GM12864 (cell line): ENCODE results near the gene WDR91.

Experiments
- DNase-seq: peaks from one replicate; pipeline ENCODE4 v3.0.0-alpha.2; 2011; ENCODE audit warnings: low read depth
- H3K4me3 ChIP-seq: 2 replicates; pipeline ENCODE4 v1.5.1; 2011; ENCODE audit warnings: mild to moderate bottlenecking, low read depth, low read length, control low read depth
- CTCF ChIP-seq: IDR thresholded peaks from 2 replicates; pipeline ENCODE4 v1.5.1; 2011; ENCODE audit warnings: low read depth, mild to moderate bottlenecking, moderate library complexity, low read length, control low read depth, inconsistent platforms; ENCODE audit errors: missing control alignments

Gene WDR91

GRCh38 chr7:135152442-135152841 lies 58.9 kb downstream of the WDR91 start:
- H3K4me3 ChIP-seq = no peak overlapping the region
- TF ChIP-seq CTCF = no peak
- no peak for DNase-seq

- H3K4me3 ChIP-seq = no peak overlapping the region
- no peak for TF ChIP-seq CTCF
- DNase-seq = no peak
These were observed 59.8 kb downstream of the WDR91 start for GRCh38 chr7:135151533-135151932.

GRCh38 chr7:135151132-135151531 lies 60.2 kb downstream of the WDR91 start:
- no peak for TF ChIP-seq CTCF
- no peak for DNase-seq
- H3K4me3 ChIP-seq = no peak overlapping the region

- TF ChIP-seq CTCF = no peak
- H3K4me3 ChIP-seq = peak overlapping the region; percentile 11; the same call in 1 of the 2 replicates
These were observed 61.1 kb downstream of the WDR91 start for GRCh38 chr7:135150072-135150782.

GRCh38 chr7:135147899-135148721 lies 63.2 kb downstream of the WDR91 start, which contains the start of gene TMEM140:
TMEM140 (plus strand) TSS chr7:135148072; CDS start chr7:135164442, 16,370 bp downstream.
- peak within 1 kb of the TSS; percentile 66 for H3K4me3 ChIP-seq
- DNase-seq = no peak
- TF ChIP-seq CTCF = peak; percentile 8

More at GRCh38 chr7:135150072-135150782, 61.1 kb downstream of the WDR91 start:
- no peak for DNase-seq

GRCh38 chr7:135147341-135147898 lies 63.9 kb downstream of the WDR91 start:
- DNase-seq = no peak
- no peak for TF ChIP-seq CTCF
- peak overlapping the region; percentile 66 for H3K4me3 ChIP-seq
